Motor neuron (in vitro differentiated cells): ENCODE measurements around the gene CA10. TPM values are rescaled to one million over a fixed set of nuclear protein-coding genes. Genes with fewer than 3 reads are reported as not detected.

Experiments used
- ATAC-seq, 8 experiments: fragments of 200-7000 bp; cut with Tn5 transposase; replicated peaks in 6 of 8; 2 replicates each; pipeline ENCODE4 v1.8.0; 2021; ENCODE audit warnings: mild to moderate bottlenecking in 8 of 8, moderate library complexity in 8 of 8
- H3K27ac ChIP-seq, 2 donors: fragments of 250-450 bp; sonication (Bioruptor Pico); 2 replicates each; pipeline ENCODE4 v1.9.0; 2021; ENCODE audit warnings: antibody characterized with exemption in 2 of 2, mild to moderate bottlenecking in 2 of 2, moderate library complexity in 1 of 2
- H3K4me1 ChIP-seq, 2 donors: fragments of 250-450 bp; sonication (Bioruptor Pico); replicated peaks in 1 of 2; 2 replicates each; pipeline ENCODE4 v1.6.1; 2021; ENCODE audit warnings: antibody characterized with exemption in 2 of 2, mild to moderate bottlenecking in 2 of 2, moderate library complexity in 1 of 2
- H3K4me3 ChIP-seq, 5 donors: fragments of 250-450 bp; sonication (Bioruptor Pico); 2 replicates each; pipeline ENCODE4 v1.9.0; 2021; ENCODE audit warnings: antibody characterized with exemption in 5 of 5, mild to moderate bottlenecking in 5 of 5, moderate library complexity in 4 of 5
- WGBS, 10 experiments: fragments of 450-650 bp; shearing (Covaris generic); methylation state at CpG; one replicate each; pipeline ENCODE4 v1.0.0; 2022; 5-methylcytosine and 5-hydroxymethylcytosine counted together
- in situ Hi-C, 9 experiments: fragments of 400-800 bp; cut with MboI; loops; one replicate each; pipeline ENCODE4 v1.15.0; 2021; ENCODE audit warnings: low sequenced_read_pairs in 9 of 9, low pct_unique_long_range_greater_than_20kb in 2 of 9; ENCODE audit not compliant: unreplicated experiment in 9 of 9
- total RNA-seq, 8 experiments: library from RNA; unstranded; fragments of 300-600 nt; gene quantifications; 2 replicates each; pipeline versions ENCODE4 v1.2.3 to v1.2.4, GENCODE V29; 2022

Gene CA10
- total RNA-seq, result 10 to 100 TPM in 1 of 8 experiments, 1 to 10 TPM in 4, under 1 TPM in 3; 0.21 to 14.4 (median 1.8) TPM

- in situ Hi-C loops, result no loop called here
- WGBS, 10 experiments, result no CpG with 5 or more reads among the region's 52 CpGs
- peak within 1 kb of the TSS; percentile 45 to 76 (median 52) for H3K4me3 ChIP-seq
- no peaks in the 10 kb centered on the region for H3K4me1 ChIP-seq
- H3K27ac ChIP-seq, result no peak within 1 kb of the TSS
- peak in 6 of 8 experiments; percentile 71 to 83 (median 74) for ATAC-seq
Observed at GRCh38 chr17:52158450-52159042, at the start of gene CA10. Gene CA10, minus strand, starts transcription at chr17:52158714.

- H3K4me3 ChIP-seq, result no peak overlapping the region
- no peak overlapping the region for H3K27ac ChIP-seq
- 0 to 100% (median 44%) methylated on average over 1 to 2 of the region's 2 CpGs; no CpG with 5 or more reads in 1 of the 10 experiments for WGBS, 10 experiments
- in situ Hi-C loops, result no loop called here
- no peak for ATAC-seq
- H3K4me1 ChIP-seq, result no peaks in the 10 kb centered on the region
Observed at GRCh38 chr17:52207796-52208195, 49.3 kb upstream of the CA10 start.

GRCh38 chr17:52202520-52203080 lies 44.1 kb upstream of the CA10 start:
- Histone ChIP-seq H3K4me3 (no peak overlapping the region), H3K4me1 (peaks cover 0 to 6% of the 10 kb centered on the region in 2 donors), H3K27ac (peak overlapping the region in 1 of 2 donors; percentile 48)
- 0 to 89% (median 40%) methylated on average over 1 of the region's 2 CpGs; no CpG with 5 or more reads in 6 of the 10 experiments for WGBS, 10 experiments
- in situ Hi-C loops, result no loop called here
- peak in 2 of 8 experiments; percentile 56 to 57 for ATAC-seq

GRCh38 chr17:52201767-52202519 lies 43.4 kb upstream of the CA10 start:
- H3K4me3 ChIP-seq, result no peak overlapping the region
- H3K4me1 ChIP-seq, result peaks cover 0 to 6% of the 10 kb centered on the region in 2 donors
- H3K27ac ChIP-seq, result peak overlapping the region in 1 of 2 donors; percentile 48
- ATAC-seq, result peak in 2 of 8 experiments; percentile 73 to 76
- in situ Hi-C loops, result no loop called here
- WGBS, 10 experiments, result 0 to 92% (median 36%) methylated on average over 1 to 2 of the region's 2 CpGs; no CpG with 5 or more reads in 2 of the 10 experiments

- in situ Hi-C loops, result no loop called here
Observed at GRCh38 chr17:52191491-52191890, 33.0 kb upstream of the CA10 start.

GRCh38 chr17:52181782-52182181 lies 23.3 kb upstream of the CA10 start:
- in situ Hi-C loops, result no loop called here
- 0 to 63% (median 50%) methylated on average over 1 to 3 of the region's 3 CpGs; no CpG with 5 or more reads in 3 of the 10 experiments for WGBS, 10 experiments
- no peak for ATAC-seq
- no peak overlapping the region for H3K27ac ChIP-seq
- no peaks in the 10 kb centered on the region for H3K4me1 ChIP-seq
- H3K4me3 ChIP-seq, result no peak overlapping the region

More at GRCh38 chr17:52191491-52191890, 33.0 kb upstream of the CA10 start:
- Histone ChIP-seq H3K4me3 (no peak overlapping the region), H3K27ac (no peak overlapping the region), H3K4me1 (no peaks in the 10 kb centered on the region)
- 0 to 100% (median 61%) methylated on average over 1 to 2 of the region's 2 CpGs; no CpG with 5 or more reads in 2 of the 10 experiments for WGBS, 10 experiments
- no peak for ATAC-seq

- in situ Hi-C loops, result no loop called here
- Histone ChIP-seq H3K4me3 (no peak overlapping the region), H3K4me1 (no peaks in the 10 kb centered on the region), H3K27ac (no peak overlapping the region)
- WGBS, 10 experiments, result 11 to 100% (median 65%) methylated on average over 2 to 5 of the region's 5 CpGs
- no peak for ATAC-seq
Observed at GRCh38 chr17:52178012-52178411, 19.5 kb upstream of the CA10 start.

GRCh38 chr17:52170963-52171572 lies 12.6 kb upstream of the CA10 start:
- in situ Hi-C loops, result no loop called here
- ATAC-seq, result peak in 3 of 8 experiments; percentile 29 to 80 (median 38)
- 0 to 75% (median 14%) methylated on average over 1 of the region's 1 CpG; no CpG with 5 or more reads in 4 of the 10 experiments for WGBS, 10 experiments

GRCh38 chr17:52160136-52160567 lies 1.6 kb upstream of the CA10 start:
- Histone ChIP-seq H3K4me1 (no peaks in the 10 kb centered on the region), H3K27ac (no peak overlapping the region), H3K4me3 (peak overlapping the region in 4 of 5 donors; percentile 50 to 76 (median 52))
- peak in 1 of 8 experiments; percentile 19 for ATAC-seq
- in situ Hi-C loops, result no loop called here
- WGBS, 10 experiments, result 0 to 61% (median 14%) methylated on average over 1 to 12 of the region's 17 CpGs; no CpG with 5 or more reads in 2 of the 10 experiments

More at GRCh38 chr17:52170963-52171572, 12.6 kb upstream of the CA10 start:
- Histone ChIP-seq H3K27ac (no peak overlapping the region), H3K4me3 (no peak overlapping the region), H3K4me1 (no peaks in the 10 kb centered on the region)

- no peak overlapping the region for H3K27ac ChIP-seq
- 0 to 47% (median 8%) methylated on average over 1 to 32 of the region's 40 CpGs; no CpG with 5 or more reads in 1 of the 10 experiments for WGBS, 10 experiments
- in situ Hi-C loops, result no loop called here
- ATAC-seq, result peak in 4 of 8 experiments; percentile 20 to 38 (median 28)
- H3K4me3 ChIP-seq, result peak overlapping the region; percentile 45 to 76 (median 52)
- H3K4me1 ChIP-seq, result no peaks in the 10 kb centered on the region
Observed at GRCh38 chr17:52159246-52160135, 977 bp upstream of the CA10 start.

GRCh38 chr17:52157603-52158449 lies 688 bp downstream of the CA10 start:
- ATAC-seq, result peak in 5 of 8 experiments; percentile 49 to 66 (median 57)
- no peaks in the 10 kb centered on the region for H3K4me1 ChIP-seq
- in situ Hi-C loops, result no loop called here
- H3K4me3 ChIP-seq, result peak overlapping the region; percentile 45 to 76 (median 52)
- no peak overlapping the region for H3K27ac ChIP-seq
- WGBS, 10 experiments, result 0 to 63% (median 4%) methylated on average over 3 to 27 of the region's 68 CpGs; no CpG with 5 or more reads in 1 of the 10 experiments
